Hepatocyte (in vitro differentiated cells): Measurements from ENCODE around the gene C19orf44.

Source experiments
- CTCF ChIP-seq: fragments of 200-600 bp; sonication (generic); IDR thresholded peaks from 2 replicates; pipeline ENCODE4 v1.5.1; 2016; ENCODE audit warnings: antibody characterized with exemption, mild to moderate bottlenecking; ENCODE audit not compliant: poor library complexity
- EZH2 ChIP-seq: fragments of 200-600 bp; sonication (generic); IDR thresholded peaks from 2 replicates; pipeline ENCODE4 v1.6.1; 2016; ENCODE audit warnings: antibody characterized with exemption, mild to moderate bottlenecking, borderline replicate concordance
- EZH2phosphoT487 ChIP-seq: fragments of 200-600 bp; sonication (generic); IDR thresholded peaks from one replicate; pipeline ENCODE4 v1.6.1; 2018; ENCODE audit warnings: antibody characterized with exemption, mild to moderate bottlenecking, low read depth, moderate library complexity; ENCODE audit not compliant: unreplicated experiment, severe bottlenecking

GRCh38 chr19:16548956-16549355 is 52.8 kb downstream of the C19orf44 start:
- TF ChIP-seq CTCF = no peak
- no peak for TF ChIP-seq EZH2
- TF ChIP-seq EZH2phosphoT487 = no peak
